ENCODE data around the gene CCNL2. TPM values are rescaled to one million over a fixed set of nuclear protein-coding genes. Genes with fewer than 3 reads are reported as not detected.

CCNL2 gene
- total RNA-seq, 1 donor from 2014 or later, result 116 TPM

DNA sequence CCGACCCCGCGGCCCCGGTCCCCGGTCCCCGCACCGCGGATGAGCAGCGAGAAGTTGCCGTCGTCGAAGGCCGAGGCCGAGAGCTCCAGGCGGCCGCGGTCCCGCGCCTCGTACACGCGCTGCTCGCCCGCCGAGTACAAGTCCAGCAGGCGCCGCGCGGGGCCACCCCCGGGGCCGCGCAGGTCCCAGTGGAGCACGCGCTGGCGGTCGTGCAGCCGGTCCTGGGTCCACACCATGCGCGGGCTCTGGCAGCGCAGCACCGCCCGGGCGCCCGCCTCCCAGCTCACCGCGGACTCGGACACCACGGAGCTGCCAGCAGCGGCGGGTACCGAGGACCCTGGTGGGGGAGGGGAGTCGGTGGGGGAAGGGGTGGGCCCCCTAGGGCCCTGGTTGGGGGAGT lies 43.7 kb downstream of the CCNL2 start:
- no peak for DNase-seq

GRCh38 chr1:1354271-1355247 lies 44.6 kb downstream of the CCNL2 start:
- no peak for DNase-seq

DNA sequence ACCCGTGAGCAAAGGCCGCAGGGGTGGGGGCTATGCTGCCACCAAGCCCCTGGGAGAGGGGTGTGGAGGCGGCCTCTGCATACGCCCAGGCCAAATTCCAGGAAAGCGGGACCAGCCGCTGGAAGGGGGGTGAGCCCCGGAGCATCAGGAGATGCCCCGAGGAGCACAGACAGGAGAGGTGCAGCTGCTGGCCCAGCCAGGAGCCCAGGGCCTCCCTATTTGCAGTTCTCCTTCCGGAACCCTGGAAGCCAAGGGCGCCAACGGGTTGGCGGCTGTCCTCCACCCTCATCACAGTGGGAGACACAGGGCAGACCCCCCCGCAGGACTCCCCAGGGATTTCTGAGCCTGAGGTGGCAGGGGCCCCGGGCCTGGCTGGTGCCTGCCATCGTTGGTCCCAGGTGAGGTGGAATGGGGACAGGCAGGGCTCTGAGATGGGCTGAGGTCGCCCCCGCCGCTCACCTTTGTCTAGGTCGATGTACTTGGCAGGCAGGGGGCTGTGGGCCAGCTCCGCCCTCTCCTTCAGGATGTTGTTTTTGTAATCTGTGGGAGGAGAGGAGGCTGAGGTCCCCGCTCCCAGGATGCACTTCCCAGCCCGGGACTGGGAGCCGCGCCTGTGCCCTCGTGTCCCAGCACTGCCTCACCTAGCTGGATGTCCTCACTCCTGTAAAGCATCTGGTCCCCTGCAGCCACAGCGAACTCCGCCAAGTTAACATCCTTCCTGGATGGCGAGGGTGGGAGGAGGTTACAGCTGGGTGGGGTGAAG lies 45.6 kb downstream of the CCNL2 start:
- no peak for DNase-seq

GRCh38 chr1:1352786-1353388 lies 46.2 kb downstream of the CCNL2 start:
- no peak for DNase-seq

- no peak for DNase-seq
These were observed 47.4 kb downstream of the CCNL2 start for GRCh38 chr1:1351511-1352427.

- peak; percentile 63 for DNase-seq
These were observed 49.7 kb downstream of the CCNL2 start, which contains the start of gene DVL1 for GRCh38 chr1:1349256-1350012. DVL1 (minus strand) TSS chr1:1349418; CDS start chr1:1349065, 353 bp downstream.

DNA sequence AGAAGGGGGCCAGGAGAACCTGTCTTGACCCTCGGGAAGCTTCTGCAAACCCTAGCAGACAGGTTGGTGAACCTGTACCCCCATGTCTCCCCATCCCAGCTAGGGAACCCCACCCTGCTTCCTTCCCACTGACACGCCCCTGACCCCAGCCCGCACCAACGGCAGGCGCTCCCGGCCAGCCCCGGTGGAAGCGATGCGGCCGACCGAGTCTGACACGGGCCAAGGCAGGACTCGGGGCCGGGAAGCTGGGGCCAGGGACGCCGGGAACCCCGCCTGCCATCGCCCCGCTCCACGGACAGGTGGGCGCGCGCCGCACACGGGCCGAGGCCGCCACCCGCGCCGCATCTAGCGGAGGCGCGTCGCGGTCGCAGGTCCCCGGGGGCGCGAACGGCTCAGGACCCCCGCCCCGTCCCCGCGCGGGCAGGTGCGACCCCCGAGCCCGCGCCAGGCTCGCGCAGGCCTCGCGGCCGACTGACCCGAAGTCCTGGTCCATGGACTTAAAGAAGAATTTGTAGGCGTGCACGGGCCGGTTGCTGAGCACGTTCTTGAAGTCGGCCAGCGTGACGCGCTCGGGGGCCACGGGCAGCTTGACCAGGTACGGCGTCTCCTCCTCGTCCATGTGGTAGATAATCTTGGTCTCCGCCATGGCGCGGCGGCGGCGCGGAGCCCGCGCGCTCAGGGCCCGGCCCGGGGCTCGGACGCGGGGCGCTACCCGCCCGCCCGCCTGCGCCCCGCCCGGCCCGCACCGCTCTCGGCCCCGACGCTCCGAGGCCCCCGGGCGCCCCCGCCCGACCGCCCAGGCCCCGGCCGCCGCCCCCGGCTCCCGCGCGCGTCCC lies 50.5 kb downstream of the CCNL2 start:
- DNase-seq, result no peak

- DNase-seq, result no peak
These were observed 51.3 kb downstream of the CCNL2 start for GRCh38 chr1:1347663-1348419.

DNA sequence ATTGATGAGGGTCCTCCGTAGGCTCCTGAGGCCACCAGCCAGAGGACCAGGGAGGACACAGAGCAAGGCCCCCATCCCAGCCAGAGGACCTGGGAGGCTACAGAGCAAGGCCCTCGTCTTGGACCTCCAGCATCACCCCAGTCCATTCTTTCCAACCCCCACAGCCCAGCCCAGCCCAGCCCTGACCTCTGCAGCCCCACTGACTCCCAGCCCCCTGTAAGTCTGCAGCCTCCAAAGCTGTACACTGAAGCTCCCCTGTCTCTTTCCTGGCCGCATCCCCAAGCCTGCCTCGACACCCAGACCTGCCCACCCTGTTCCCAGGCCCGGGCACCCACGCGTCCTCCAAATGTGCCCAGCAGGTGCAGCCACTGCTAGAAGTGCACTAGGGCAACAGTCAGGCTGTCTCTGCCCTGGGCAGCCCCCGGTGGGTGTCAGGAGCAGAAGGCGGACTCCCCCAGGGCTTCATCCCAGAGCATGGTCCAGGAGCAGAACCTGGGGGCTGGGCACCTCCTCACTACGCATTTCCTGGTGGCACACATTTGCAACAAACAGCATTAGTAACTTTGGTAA lies 52.0 kb downstream of the CCNL2 start:
- no peak for DNase-seq

DNA sequence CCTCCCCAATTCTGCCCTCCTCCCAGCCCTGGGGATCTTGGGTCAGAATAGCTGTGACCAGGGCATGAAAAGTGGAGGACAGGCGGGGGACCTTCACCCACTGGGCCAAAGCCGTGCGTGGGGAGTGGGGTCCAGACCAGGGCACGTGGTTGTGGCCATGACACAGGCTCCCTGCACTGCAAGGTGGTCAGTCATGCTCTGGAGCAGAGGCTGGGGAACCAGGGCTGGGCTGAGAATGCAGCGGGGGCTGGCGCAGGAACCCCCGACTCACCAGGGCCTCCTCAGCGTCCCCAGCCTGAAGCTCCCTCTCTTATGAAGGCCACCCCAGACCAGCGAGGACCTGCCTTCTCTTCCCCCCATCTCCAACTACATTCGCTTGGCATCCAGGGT lies 52.6 kb downstream of the CCNL2 start:
- no peak for DNase-seq

DNA sequence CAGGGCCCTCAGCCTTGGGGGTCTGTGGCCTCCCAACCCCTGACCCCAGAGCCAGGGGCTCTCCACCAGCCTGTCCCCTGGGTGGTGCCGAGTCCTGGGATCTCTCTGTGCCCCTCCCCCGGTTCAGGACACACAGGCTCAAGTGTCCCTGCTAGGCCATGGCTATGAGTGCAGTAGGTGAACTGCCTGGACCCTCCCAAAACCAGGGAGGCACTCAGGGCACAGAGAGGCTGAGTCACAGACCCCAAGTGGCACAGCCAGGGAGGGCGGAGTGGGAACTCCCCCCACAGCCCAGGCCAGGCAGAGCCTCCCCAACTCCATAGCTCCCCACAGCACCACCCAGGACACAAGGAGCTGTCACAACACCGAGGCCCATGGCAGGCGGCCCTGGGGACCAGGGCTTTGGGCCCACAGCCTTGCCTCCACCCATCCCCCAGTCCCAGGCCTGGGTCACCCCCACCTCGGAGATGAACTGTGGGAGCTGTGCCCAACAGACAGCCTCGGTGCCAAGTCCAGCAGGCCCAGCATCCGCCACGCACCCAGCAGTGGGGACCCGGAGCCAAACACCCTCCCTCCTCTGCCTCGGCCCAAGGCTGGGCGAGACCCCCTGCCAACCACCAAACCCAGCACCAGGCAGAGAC lies 53.2 kb downstream of the CCNL2 start:
- no peak for DNase-seq

- DNase-seq, result no peak
These were observed 53.8 kb downstream of the CCNL2 start for GRCh38 chr1:1345384-1345783.

DNA sequence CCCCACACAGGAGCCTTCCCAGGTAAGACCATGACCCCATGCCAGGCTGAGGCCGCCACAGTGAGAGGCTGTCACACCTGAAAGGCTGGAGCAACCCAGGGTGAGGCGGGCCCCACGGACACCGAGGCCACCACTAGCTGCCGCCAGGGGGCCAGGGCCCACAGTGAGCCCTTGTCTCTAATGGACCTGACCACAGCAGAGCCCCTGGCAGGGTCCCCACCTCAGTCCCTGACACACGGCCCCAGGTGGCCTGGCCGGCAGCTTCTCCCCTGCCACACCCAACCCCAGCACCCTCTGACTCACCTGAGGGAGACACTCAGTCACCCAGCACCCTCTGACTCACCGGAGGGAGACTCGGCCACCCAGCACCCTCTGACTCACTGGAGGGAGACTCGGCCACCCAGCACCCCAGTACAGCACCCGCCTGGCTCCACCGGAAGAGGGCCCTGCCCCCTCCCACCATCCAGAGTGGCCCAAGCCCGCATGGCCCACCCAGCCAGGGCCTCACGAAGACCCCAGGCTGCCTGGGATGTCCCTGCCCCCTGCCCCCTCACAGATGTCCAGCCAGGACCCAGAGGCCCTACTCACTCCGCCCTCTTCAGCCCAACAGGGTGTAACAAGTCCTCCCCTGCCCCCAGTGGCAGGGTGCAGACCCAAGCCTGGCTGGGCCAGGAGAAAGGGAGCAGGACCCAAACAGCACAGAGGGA lies 54.3 kb downstream of the CCNL2 start:
- no peak for DNase-seq

GRCh38 chr1:1343811-1344421 lies 55.2 kb downstream of the CCNL2 start:
- DNase-seq, result no peak

DNA sequence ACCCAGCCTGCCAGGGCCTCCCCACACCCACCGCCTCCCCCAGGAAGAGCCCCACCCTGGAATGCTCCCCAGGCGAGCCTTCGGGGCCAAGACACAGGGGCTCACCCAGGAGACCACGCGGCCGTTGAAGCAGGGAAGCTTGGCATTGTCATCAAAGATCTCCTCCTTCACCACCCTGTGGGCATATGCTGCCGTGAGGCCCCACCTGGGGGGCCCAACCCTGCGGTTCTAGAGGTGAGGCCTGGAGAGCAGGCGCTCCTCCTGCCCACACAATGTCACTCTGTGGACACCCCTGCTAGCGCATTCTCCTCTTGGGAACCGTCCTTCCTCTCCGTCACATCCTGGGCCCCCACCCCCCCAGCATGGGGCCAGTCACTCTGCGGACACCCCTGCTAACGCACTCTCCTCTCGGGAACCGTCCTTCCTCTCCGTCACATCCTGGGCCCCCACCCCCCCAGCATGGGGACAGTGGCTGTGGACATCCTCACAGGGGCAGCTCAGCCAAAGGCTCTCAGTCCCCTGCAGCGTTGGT lies 56.5 kb downstream of the CCNL2 start:
- DNase-seq, result no peak

GRCh38 chr1:1342061-1342562 lies 57.0 kb downstream of the CCNL2 start:
- no peak for DNase-seq

GRCh38 chr1:1341549-1342021 lies 57.5 kb downstream of the CCNL2 start:
- no peak for DNase-seq

All from occipital lobe (tissue), 2 donors.